ENCODE measurements around the gene BRINP1.

The BRINP1 gene

DNA sequence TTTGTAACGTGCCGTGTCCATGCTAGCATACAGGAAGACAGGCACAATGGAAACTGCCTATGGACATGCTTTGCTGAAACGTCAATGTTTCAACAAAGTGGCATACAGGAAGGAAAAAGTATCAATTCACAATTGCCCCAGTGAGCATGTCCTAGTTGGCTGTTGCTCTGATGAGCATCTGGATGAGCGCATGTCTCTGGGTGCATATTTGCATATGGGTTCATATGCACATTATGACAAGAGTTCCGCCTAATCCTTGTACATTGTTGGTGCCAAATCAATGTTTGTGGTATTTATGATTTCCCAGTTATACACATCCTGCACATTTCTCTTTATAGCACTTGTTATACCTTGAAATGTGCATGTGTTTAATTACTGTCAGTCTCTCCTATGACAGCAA lies 58.5 kb downstream of the BRINP1 start:
- TF ChIP-seq Cebpa-rat (IDR thresholded peaks at IDR 0.05): no peak

DNA sequence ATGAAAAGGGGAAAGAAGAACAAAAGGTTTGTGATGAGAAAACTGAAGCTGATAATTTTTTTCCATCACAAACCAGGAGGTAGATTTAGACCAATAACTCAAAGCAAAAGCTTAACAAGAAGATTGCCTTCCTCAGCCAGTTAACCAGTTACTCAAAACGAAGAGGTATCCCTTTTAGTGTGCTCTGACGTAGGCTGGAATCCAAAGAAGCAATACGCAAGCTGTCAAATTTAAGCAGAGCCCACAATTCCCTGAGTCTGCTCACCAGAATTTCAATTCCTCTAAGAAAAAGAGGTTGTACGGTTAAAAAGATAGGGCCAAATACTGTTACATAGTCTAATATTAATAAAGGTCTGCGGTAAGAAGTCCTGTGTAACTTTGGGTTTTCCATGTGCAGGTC lies 61.8 kb downstream of the BRINP1 start:
- Histone ChIP-seq H3K27ac (no peak overlapping the region), H3K9ac (no peak overlapping the region), H3K4me1 (no peaks in the 10 kb centered on the region), H3K4me2 (no peak overlapping the region), H4K20me1 (no peaks in the 10 kb centered on the region), H3K27me3 (no peaks in the 10 kb centered on the region), H3K36me3 (no peaks in the 10 kb centered on the region), H3K4me3 (no peak overlapping the region), H3K9me3 (no peaks in the 10 kb centered on the region)
- no peak for TF ChIP-seq Cebpa-rat (IDR thresholded peaks at IDR 0.05)

More for the DNA sequence above, 58.5 kb downstream of the BRINP1 start:
- Histone ChIP-seq H3K27ac (no peak overlapping the region), H3K4me3 (no peak overlapping the region), H3K27me3 (no peaks in the 10 kb centered on the region), H3K9me3 (no peaks in the 10 kb centered on the region), H3K9ac (no peak overlapping the region), H4K20me1 (no peaks in the 10 kb centered on the region), H3K4me2 (no peak overlapping the region), H3K36me3 (no peaks in the 10 kb centered on the region), H3K4me1 (no peaks in the 10 kb centered on the region)

DNA sequence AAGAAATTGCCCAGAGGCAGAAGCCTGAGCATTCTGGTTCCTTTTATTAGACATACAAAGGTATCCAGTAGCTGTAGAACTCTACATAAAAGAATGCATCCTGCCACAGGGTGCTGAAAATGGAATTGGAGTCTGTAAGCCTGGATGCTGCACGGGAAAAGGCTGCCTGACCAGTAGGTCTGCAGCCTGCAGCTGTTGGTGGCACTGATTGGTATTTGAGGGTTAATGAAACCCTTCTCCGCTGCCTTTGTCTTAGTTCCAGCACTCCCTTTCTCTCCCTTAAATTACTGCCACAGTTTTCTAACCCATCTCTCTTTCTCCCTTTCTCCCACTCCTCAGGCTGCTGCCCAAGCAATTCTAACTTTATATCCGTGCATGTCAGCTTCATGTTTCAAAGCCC lies 64.7 kb downstream of the BRINP1 start:
- TF ChIP-seq Cebpa-rat (IDR thresholded peaks at IDR 0.05): no peak
- Histone ChIP-seq H4K20me1 (no peaks in the 10 kb centered on the region), H3K4me3 (no peak overlapping the region)

GRCh38 chr9:119302988-119303698 lies 66.1 kb downstream of the BRINP1 start:
- H4K20me1 ChIP-seq: no peaks in the 10 kb centered on the region
- H3K27me3 ChIP-seq: no peaks in the 10 kb centered on the region
- no peak overlapping the region for H3K4me3 ChIP-seq
- H3K36me3 ChIP-seq: no peaks in the 10 kb centered on the region
- no peak overlapping the region for H3K27ac ChIP-seq
- no peak overlapping the region for H3K9ac ChIP-seq
- H3K4me1 ChIP-seq: peaks cover 5% of the 10 kb centered on the region
- TF ChIP-seq Cebpa-rat (IDR thresholded peaks at IDR 0.05): no peak
- no peaks in the 10 kb centered on the region for H3K9me3 ChIP-seq
- no peak overlapping the region for H3K4me2 ChIP-seq

More for the DNA sequence above, 64.7 kb downstream of the BRINP1 start:
- no peak overlapping the region for H3K9ac ChIP-seq
- no peaks in the 10 kb centered on the region for H3K36me3 ChIP-seq
- H3K4me1 ChIP-seq: no peaks in the 10 kb centered on the region
- no peaks in the 10 kb centered on the region for H3K9me3 ChIP-seq
- no peak overlapping the region for H3K4me2 ChIP-seq
- no peaks in the 10 kb centered on the region for H3K27me3 ChIP-seq
- no peak overlapping the region for H3K27ac ChIP-seq

DNA sequence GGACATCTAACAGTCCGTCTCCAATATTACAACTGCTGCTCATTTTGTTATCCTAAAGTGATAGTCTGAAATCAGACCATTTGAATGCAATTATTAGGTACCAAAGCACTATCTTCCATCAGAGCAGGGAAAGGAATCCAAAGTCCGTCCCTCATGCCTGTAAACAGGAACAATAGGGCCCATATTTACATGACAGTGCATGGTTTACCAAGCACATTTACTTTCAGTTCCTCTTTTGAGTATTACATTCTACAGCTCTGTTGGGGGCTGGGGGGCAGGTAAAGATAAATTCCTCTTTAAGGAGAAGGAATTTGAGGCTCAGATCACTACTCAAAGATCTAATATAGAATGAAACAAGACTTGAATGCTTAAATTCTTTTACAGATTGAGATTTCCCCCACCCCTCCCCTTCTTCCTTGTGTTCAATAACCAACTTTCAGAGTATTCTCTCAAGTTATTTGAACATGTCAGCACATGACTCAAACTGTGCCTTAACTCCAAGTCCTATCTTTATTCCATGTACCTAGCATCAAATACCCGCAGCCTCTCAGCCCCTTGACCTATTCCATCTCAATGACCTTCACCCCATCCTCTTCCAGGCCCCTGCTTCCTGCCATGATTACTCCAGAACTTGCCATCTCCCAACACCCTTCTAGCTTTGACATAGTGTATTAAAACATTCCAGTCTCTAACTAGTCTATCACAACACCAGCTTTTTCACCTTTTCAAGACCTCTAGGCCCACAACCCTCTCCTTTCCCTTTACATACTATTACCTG lies 71.0 kb downstream of the BRINP1 start:
- no peaks in the 10 kb centered on the region for H3K27me3 ChIP-seq
- no peaks in the 10 kb centered on the region for H4K20me1 ChIP-seq
- TF ChIP-seq Cebpa-rat (IDR thresholded peaks at IDR 0.05): no peak
- H3K9me3 ChIP-seq: no peaks in the 10 kb centered on the region
- H3K4me2 ChIP-seq: peak overlapping the region; percentile 45
- no peaks in the 10 kb centered on the region for H3K36me3 ChIP-seq
- H3K9ac ChIP-seq: no peak overlapping the region
- H3K4me3 ChIP-seq: no peak overlapping the region
- H3K27ac ChIP-seq: no peak overlapping the region
- H3K4me1 ChIP-seq: peaks cover 12% of the 10 kb centered on the region

DNA sequence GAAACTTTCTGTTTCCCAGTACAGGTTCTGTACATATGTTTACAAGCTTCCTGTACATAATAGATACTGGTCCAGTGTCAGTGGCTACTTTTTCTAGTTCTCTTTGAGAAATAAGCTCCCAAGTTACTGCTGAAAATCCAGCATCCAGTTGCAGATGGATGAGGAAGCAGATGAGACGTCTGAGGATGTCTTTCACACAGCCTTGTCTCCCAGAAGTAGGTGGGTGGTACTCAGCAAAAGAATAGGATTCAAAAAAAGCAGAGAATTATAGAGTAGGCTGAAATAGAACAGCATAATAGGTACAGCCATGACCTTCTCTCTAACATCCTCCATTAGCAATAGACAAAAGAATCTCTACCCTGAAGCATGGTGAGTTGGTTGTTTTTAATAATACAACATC lies 77.7 kb downstream of the BRINP1 start:
- Histone ChIP-seq H3K9ac (no peak overlapping the region), H3K27ac (no peak overlapping the region), H3K9me3 (no peaks in the 10 kb centered on the region), H4K20me1 (no peaks in the 10 kb centered on the region), H3K4me3 (no peak overlapping the region), H3K4me1 (no peaks in the 10 kb centered on the region), H3K4me2 (no peak overlapping the region), H3K27me3 (no peaks in the 10 kb centered on the region), H3K36me3 (no peaks in the 10 kb centered on the region)
- TF ChIP-seq Cebpa-rat (IDR thresholded peaks at IDR 0.05): no peak

GRCh38 chr9:119289740-119290433 lies 79.3 kb downstream of the BRINP1 start:
- H3K27me3 ChIP-seq: no peaks in the 10 kb centered on the region
- peaks cover 7% of the 10 kb centered on the region for H3K4me1 ChIP-seq
- H3K4me2 ChIP-seq: no peak overlapping the region
- no peaks in the 10 kb centered on the region for H3K9me3 ChIP-seq
- TF ChIP-seq Cebpa-rat (IDR thresholded peaks at IDR 0.05): no peak
- H3K27ac ChIP-seq: no peak overlapping the region
- H3K4me3 ChIP-seq: no peak overlapping the region
- H4K20me1 ChIP-seq: no peaks in the 10 kb centered on the region
- H3K36me3 ChIP-seq: no peaks in the 10 kb centered on the region
- H3K9ac ChIP-seq: no peak overlapping the region

DNA sequence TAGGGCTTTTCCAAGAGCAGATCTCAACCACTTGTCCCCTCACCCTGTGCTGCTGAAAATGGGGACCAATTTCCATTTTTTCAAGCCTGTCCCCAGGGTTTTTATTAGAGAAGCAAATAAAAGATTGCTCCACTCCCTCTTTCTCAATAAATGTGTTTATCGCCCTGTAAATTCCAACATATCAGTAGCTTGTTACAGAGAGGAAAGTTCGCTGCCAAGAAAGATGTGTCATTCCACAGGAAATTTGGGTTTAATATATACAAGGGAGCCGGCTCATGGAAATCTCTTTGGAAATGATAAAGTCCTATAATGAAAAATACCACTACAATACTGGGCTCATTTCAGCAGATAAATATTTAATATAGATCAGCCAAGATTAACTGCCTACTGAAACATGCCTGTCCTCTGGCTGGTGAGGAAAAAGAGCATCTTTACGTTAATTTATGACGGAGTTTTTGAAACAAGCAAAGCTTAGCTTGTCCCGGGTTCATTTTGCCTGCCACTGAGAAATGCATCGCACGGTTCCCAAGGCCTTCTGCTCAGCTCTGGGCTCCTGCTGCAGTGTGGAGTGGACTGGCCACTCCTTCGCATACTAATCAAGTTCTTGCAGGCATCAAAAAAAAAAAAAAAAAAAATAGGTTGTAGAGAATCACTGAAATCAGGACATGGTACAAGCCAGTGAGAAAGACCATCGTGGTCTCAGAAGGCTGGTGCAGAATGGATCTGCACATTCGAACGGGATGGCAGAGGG lies 84.5 kb downstream of the BRINP1 start:
- TF ChIP-seq Cebpa-rat (IDR thresholded peaks at IDR 0.05): no peak
- Histone ChIP-seq H3K4me2 (no peak overlapping the region), H3K4me1 (peaks cover 56% of the 10 kb centered on the region), H4K20me1 (no peaks in the 10 kb centered on the region), H3K4me3 (no peak overlapping the region), H3K9ac (no peak overlapping the region), H3K27me3 (no peaks in the 10 kb centered on the region), H3K27ac (no peak overlapping the region), H3K9me3 (no peaks in the 10 kb centered on the region), H3K36me3 (no peaks in the 10 kb centered on the region)

DNA sequence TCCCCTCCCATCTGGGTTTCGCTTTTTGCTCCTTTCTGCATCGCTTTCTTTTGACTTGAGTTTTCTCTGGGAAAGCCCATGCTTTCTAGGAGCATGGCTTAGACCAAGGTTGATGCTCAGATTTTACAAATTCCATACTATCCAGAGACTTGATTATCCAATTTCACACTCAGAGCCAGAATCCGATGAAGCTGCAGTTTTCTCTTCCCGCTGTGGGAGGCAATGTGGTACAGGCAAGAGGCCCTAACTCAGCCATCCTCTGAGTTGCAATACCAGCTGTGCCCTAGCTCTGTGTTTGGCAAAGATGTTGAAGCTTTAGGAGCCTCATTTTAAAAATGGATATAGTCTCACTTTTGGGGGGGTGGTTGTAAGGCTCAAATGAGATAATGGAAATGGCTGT lies 85.1 kb downstream of the BRINP1 start:
- H3K36me3 ChIP-seq: no peaks in the 10 kb centered on the region
- no peak for TF ChIP-seq Cebpa-rat (IDR thresholded peaks at IDR 0.05)
- H3K4me1 ChIP-seq: peaks cover 62% of the 10 kb centered on the region
- H3K9me3 ChIP-seq: no peaks in the 10 kb centered on the region
- H3K27ac ChIP-seq: no peak overlapping the region
- no peak overlapping the region for H3K9ac ChIP-seq
- peak overlapping the region; percentile 72; the same call in 1 of the 2 replicates for H3K4me2 ChIP-seq
- H4K20me1 ChIP-seq: no peaks in the 10 kb centered on the region
- no peaks in the 10 kb centered on the region for H3K27me3 ChIP-seq
- no peak overlapping the region for H3K4me3 ChIP-seq
